Activated T-cell treated with anti-CD3 and anti-CD28 coated beads for 4 hours (primary cell): ENCODE data around the gene TMSB10.
"Not testable (repeated sequence)": the region's sequence is repeated elsewhere in the genome, so short reads cannot be mapped to it uniquely, and the experiment has no call there.

Experiments used
- DNase-seq: peaks from one replicate; pipeline ENCODE4 v3.0.0-alpha.2; 2020

The TMSB10 gene

GRCh38 chr2:84905181-84906107, at the start of gene TMSB10:
TSS of gene TMSB10 (plus strand) at chr2:84905656.
- DNase-seq, result peak; percentile 84

DNA sequence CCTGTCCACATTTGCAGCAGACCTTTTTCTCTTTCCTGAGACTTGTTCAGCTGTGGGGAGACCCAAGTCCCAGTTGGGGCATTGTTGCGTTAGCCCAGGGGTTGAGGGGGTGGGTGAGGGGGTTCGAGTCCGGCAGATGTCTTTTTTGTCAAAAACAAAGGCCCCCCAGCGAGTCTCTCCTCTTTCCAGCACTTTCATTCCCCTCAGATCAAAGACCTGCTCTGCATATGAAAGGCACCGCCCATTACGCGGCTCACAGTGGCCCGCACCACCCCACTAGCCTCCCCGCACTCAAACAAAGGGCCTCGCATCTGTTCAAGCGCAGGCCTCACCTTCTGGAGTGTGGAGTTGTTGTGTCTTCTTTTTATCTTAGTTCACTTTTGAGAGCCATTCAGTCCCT, 49.7 kb upstream of the TMSB10 start:
- DNase-seq, result no peak

DNA sequence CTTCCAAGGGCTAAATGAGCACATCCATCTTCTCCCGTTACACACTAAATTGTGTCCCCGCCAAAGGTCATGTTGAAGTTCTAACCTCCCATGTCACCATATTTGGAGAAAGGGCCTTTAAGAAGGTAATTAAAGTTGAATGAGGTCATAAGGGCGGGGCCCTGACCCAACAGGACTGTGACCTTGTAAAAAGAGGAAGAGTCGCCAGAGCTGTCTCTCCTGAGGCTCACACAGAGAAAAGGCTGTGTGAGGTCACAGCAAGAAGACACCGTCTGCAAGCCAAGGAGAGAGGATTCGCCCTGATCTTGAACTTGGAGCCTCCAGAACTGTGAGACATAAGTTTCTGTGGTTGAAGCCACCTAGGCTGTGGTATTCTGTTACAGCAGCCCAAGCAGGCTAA, 48.7 kb upstream of the TMSB10 start:
- DNase-seq, result no peak

DNA sequence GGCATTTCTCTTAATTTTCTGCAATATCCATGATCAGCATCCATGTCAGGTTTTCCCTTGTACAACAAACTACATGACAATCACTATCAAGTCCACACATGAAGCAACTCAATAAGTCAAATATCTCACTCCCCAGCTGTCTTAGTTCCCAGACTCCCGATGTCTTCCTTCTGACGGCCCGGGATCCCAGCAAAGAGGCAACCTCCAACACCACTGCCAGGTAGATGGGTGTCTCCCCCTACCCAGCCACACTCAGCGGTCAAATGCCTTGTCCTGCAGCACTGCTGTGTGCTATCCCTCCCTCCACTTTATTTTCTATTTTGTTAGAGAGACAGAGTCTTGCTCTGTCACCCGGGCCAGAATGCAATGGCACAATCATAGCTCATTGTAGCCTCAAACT, 47.9 kb upstream of the TMSB10 start:
- DNase-seq, result no peak

GRCh38 chr2:84858123-84858522, 47.3 kb upstream of the TMSB10 start:
- DNase-seq, result no peak

- DNase-seq, result no peak
Measured at GRCh38 chr2:84858937-84859336, 46.5 kb upstream of the TMSB10 start.

- no peak for DNase-seq
Measured at GRCh38 chr2:84861539-84861938, 43.9 kb upstream of the TMSB10 start.

DNA sequence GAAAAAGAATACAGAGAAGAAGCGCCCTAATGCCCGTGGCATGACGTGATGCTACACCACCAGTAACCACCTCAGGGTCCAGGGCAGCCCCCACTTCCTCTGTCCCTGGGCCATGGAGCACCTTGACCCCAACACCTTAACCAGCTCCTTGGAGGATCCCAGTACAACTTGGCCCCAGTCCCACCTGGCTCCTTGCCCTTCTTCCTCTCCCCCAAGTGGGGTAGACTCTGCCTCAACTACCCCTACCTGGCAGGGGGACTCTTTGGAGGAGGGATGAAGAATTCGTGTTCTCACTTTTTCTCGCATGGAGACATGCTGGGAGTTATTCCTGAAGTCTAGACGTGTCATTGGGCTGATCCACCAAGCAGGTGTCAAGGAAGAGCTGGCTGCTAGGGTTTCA, 43.5 kb upstream of the TMSB10 start:
- DNase-seq, result no peak

- no peak for DNase-seq
Measured at GRCh38 chr2:84865181-84865783, 40.2 kb upstream of the TMSB10 start.

- no peak for DNase-seq
Measured at GRCh38 chr2:84866122-84866521, 39.3 kb upstream of the TMSB10 start.

DNA sequence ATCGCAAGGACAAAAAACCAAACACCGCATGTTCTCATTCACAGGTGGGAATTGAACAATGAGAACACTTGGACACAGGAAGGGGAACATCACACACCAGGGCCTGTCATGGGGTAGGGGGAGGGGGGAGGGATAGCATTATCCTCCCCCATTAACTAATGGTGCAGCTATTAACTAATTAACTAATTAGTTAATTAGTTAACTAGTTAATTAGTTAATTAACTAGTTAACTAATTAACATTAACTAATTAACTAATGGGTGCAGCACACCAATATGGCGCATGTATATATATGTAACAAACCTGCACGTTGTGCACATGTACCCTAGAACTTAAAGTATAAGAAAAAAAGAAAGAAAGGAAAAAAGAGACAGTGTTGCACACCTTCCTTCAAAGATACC, 37.1 kb upstream of the TMSB10 start:
- DNase-seq, result not testable (repeated sequence)

- DNase-seq, result no peak
Measured at GRCh38 chr2:84870306-84870705, 35.1 kb upstream of the TMSB10 start.

DNA sequence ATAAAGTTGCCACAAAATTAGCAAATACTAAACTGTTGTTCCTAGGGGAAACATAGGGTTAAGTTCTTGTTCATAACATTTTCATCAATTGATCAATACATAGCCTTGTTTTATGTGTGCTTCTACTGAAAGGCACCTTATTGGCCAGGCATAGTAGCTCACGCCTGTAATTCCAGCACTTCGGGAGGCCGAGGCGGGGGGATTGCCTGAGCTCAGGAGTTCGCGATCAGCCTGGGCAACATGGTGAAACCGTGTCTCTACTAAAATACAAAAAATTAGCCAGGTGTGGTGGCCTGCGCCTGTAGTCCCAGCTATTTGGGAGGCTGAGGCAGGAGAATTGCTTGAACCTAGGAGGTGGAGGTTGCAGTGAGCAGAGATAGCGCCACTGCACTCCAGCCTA, 32.8 kb upstream of the TMSB10 start:
- DNase-seq, result not testable (repeated sequence)

- no peak for DNase-seq
Measured at GRCh38 chr2:84873350-84873749, 32.1 kb upstream of the TMSB10 start.

GRCh38 chr2:84874381-84875212, 30.9 kb upstream of the TMSB10 start:
- no peak for DNase-seq

GRCh38 chr2:84875213-84875560, 30.3 kb upstream of the TMSB10 start:
- no peak for DNase-seq

DNA sequence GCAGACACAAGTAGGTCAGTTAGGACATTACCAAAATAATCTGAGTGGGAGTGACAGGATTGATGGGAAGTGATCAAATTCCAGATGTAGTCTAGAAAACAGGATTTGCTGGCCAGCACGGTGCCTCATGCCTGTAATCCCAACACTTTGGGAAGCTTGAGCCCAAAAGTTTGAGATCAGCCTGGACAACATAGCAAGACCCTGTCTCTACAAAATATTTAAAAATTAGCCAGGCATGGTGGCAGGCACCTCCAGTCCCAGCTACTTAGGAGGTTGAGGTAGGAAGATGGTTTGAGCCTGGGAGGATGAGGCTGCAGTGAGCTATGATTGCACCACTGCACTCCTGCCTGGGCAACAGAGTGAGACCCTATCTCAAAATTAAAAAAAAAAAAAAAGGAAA, 29.8 kb upstream of the TMSB10 start:
- not testable (repeated sequence) for DNase-seq

DNA sequence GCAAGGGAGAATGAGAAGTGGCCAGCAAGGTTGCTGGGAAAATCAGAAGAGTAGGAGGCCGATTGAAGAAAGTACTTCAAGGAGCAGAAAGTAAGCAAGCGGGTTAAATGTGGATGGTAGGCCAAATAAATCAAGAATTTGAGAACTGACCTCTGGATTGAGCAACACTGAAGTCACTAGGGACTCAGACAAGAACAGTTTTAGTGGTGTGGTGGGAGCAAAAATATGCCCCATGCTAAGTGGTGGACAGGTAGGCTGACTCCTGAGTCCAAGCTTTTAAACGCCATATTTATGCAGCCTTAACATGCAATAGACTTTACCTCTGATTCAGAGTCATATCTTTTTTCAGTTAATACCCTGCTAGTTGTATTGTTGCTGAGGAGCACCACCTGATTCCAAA, 29.1 kb upstream of the TMSB10 start:
- DNase-seq, result no peak

DNA sequence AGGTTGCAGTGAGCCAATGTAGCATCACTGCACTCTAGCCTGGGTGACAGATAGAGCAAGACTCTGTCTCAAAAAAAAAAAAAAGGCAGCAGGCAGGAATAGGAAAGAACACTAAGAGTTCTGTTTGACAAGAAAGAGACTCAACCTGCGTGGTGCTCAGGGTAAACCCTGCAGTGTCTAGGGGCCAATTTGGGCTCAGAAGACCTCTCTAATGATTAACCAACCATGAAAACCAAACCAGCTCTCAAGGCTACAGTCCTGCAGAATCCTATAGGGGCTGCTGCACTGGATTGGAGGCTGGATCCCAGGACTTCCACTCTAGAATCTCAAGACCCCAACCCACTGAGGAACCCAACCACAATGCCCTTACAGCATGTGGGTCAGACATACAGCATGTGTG, 27.0 kb upstream of the TMSB10 start:
- DNase-seq, result no peak

- no peak for DNase-seq
Measured at GRCh38 chr2:84878896-84879583, 26.4 kb upstream of the TMSB10 start.

DNA sequence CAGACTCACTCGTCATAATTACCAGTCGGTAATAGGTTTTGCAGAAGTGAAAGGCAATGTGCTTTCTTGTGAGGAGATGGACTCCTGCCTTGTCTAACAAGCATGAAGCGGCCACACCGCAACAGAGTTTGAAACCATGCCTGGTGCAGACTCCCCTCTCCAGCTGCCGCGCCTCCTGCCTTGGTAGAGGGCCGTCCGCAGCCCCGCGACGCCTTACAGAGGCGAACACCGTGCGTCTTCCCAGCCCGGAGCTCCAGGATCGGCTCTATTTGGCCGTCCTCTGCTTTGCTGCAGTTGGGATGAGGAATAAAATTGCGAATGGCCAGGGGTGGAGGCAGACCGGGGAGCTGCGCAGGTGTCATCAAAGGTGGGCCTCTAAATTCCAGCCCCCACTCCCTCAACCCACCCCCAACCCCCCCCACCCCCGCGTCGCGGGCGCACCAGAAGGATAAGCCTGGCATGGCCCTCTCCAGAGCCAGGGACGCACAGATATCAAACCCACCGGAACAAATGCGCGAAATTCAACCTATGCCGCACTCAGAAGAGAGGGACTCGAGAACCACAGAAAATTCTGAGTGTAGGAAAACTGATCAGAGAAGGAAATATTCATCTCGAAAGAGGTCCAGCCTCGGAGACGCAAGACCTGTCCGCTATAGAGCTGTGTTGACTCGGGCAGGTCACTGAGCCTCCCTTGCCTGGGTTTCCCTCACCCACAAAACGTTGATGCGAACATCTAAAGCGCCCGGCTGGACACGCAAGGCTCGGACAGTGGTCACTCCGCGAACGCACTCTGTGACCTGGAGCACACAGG, 25.7 kb upstream of the TMSB10 start:
- DNase-seq, result no peak

- no peak for DNase-seq
Measured at GRCh38 chr2:84880395-84880644, 25.1 kb upstream of the TMSB10 start.
